ENCODE results near the gene BORCS5. TPM values are rescaled to one million over a fixed set of nuclear protein-coding genes. Genes with fewer than 3 reads are reported as not detected.

BORCS5 gene
- total RNA-seq, 1 donor from 2014 or later: 8.3 TPM

- DNase-seq (ENCODE audit: low spot score) (no peak), ATAC-seq (no peak)
Observed at GRCh38 chr12:12427568-12427967, 70.7 kb downstream of the BORCS5 start.

- no peak for DNase-seq (ENCODE audit: low spot score)
- ATAC-seq: no peak
Observed at GRCh38 chr12:12428047-12428446, 71.2 kb downstream of the BORCS5 start.

GRCh38 chr12:12428961-12429657 lies 72.2 kb downstream of the BORCS5 start:
- DNase-seq (ENCODE audit: low spot score) (no peak), ATAC-seq (no peak)

GRCh38 chr12:12432364-12432763 lies 75.5 kb downstream of the BORCS5 start:
- ATAC-seq: peak; percentile 47
- no peak for DNase-seq (ENCODE audit: low spot score)

GRCh38 chr12:12433203-12433731 lies 76.4 kb downstream of the BORCS5 start:
- peak; percentile 22 for ATAC-seq
- DNase-seq (ENCODE audit: low spot score): no peak

- DNase-seq (ENCODE audit: low spot score) (no peak), ATAC-seq (no peak)
Observed at GRCh38 chr12:12436831-12437345, 80.0 kb downstream of the BORCS5 start.

GRCh38 chr12:12439636-12440035 lies 82.8 kb downstream of the BORCS5 start:
- DNase-seq (ENCODE audit: low spot score) (peak; percentile 78), ATAC-seq (peak; percentile 71)

GRCh38 chr12:12440784-12441428 lies 84.0 kb downstream of the BORCS5 start:
- peak; percentile 65 for ATAC-seq
- peak; percentile 65 for DNase-seq (ENCODE audit: low spot score)

GRCh38 chr12:12441429-12441807 lies 84.5 kb downstream of the BORCS5 start:
- DNase-seq (ENCODE audit: low spot score) (no peak), ATAC-seq (no peak)

- DNase-seq (ENCODE audit: low spot score) (no peak), ATAC-seq (no peak)
Observed at GRCh38 chr12:12441843-12442461, 85.1 kb downstream of the BORCS5 start.

GRCh38 chr12:12442548-12443071 lies 85.7 kb downstream of the BORCS5 start:
- peak; percentile 2 for ATAC-seq
- DNase-seq (ENCODE audit: low spot score): no peak

- ATAC-seq: peak; percentile 71
- DNase-seq (ENCODE audit: low spot score): peak; percentile 81
Observed at GRCh38 chr12:12443431-12443878, 86.6 kb downstream of the BORCS5 start.

GRCh38 chr12:12445165-12445881 lies 88.4 kb downstream of the BORCS5 start:
- ATAC-seq (no peak), DNase-seq (ENCODE audit: low spot score) (no peak)

- no peak for ATAC-seq
- DNase-seq (ENCODE audit: low spot score): no peak
Observed at GRCh38 chr12:12445882-12446181, 89.0 kb downstream of the BORCS5 start.

- no peak for DNase-seq (ENCODE audit: low spot score)
- no peak for ATAC-seq
Observed at GRCh38 chr12:12446786-12447185, 89.9 kb downstream of the BORCS5 start.

- no peak for DNase-seq (ENCODE audit: low spot score)
Observed at GRCh38 chr12:12447236-12447635, 90.4 kb downstream of the BORCS5 start.

GRCh38 chr12:12447837-12448236 lies 91.0 kb downstream of the BORCS5 start:
- DNase-seq (ENCODE audit: low spot score) (no peak), ATAC-seq (no peak)

More at GRCh38 chr12:12447236-12447635, 90.4 kb downstream of the BORCS5 start:
- ATAC-seq: no peak

- DNase-seq (ENCODE audit: low spot score) (peak; percentile 87), ATAC-seq (peak; percentile 83)
Observed at GRCh38 chr12:12449533-12450025, 92.7 kb downstream of the BORCS5 start.

GRCh38 chr12:12450043-12450471 lies 93.2 kb downstream of the BORCS5 start:
- DNase-seq (ENCODE audit: low spot score) (no peak), ATAC-seq (peak; percentile 56)

- DNase-seq (ENCODE audit: low spot score) (no peak), ATAC-seq (no peak)
Observed at GRCh38 chr12:12451098-12451497, 94.2 kb downstream of the BORCS5 start.
